AML-193 (cell line): Measurements from ENCODE around the gene CBY2.
"Not testable (repeated sequence)": the region's sequence is repeated elsewhere in the genome, so short reads cannot be mapped to it uniquely, and the experiment has no call there.

Experiments
- DNase-seq, 2 experiments: peaks; one replicate each; lab custom pipeline; 2025; lab: John Stamatoyannopoulos, UW

Gene CBY2

DNA sequence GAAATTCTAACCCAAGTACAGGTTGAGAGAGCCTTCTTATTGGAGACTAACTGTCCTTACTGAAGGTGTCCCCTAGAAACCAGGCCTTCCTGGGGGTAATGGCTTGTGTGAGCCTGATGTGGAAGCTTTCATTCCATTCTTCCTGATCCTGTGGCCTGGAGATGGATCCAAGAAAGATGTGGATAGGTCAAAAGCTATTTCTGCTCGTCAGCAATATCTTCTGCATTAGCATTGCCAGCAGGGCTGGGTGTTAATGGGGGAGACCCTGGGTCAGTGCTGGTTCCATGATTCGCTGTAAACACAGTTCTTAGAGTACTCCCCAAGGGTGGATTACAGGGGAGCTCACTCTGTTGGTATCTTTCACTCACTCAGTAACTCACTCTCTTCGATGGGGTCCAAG lies 42.9 kb downstream of the CBY2 start:
- DNase-seq, result no peak

GRCh38 chr13:45747071-45747470 lies 45.0 kb downstream of the CBY2 start:
- DNase-seq, result peak; percentile 57 to 71

DNA sequence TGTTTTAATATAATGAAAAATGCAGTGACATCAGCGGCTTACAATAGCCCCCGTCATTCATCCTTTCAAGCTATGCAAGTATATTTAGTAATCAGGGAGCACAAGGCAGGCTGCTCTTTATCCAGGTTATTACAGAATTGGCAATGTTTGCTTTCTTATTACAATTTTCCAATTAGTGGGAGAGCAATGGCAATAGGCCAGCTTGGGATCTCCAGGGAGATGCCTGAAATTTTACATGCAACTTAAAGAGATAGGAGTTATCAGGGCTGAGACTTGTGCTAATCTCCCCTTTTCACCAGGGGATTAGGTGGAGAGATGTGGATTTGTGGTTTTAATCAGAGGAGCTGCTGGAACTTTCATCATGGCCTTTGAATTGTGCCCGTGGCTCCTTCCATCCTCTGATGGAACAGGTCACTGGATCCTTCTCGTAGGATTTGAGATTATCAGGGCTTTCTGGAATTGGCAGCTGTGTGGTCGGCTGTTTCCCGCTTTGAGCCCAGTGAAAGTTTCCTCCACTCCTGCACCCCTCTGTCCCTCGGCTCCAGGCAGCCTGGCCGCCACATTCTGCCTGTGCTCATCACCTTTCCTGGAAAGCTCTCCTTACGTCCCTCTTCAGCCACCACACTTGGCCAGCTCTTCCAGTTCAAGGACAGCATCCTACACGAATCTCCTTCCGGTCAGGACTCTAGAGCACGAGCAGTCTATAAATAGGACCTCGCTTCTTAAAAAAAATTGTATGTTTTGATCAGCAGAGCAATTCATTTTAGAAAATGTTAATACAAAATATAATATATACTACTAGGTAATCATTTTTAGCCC lies 47.0 kb downstream of the CBY2 start:
- no peak for DNase-seq

DNA sequence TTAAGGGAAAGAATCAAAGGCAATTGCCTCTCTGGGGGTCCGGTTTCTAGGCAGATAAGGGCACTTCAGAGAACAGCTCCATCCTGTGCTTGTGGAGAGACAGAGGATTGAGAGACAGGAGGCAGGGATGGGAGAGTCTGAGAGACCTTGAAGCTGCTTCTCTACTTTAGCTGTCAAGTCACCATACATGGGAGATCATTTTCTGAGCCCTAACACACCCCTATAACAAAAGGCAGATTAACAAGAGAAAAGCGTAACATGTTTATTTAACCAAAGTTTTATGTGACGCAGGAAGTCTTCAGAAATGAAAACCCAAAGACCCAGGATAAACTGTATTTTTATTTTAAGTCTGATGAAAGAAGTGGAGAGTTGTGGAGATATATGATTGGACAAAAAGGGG lies 48.4 kb downstream of the CBY2 start:
- no peak for DNase-seq

DNA sequence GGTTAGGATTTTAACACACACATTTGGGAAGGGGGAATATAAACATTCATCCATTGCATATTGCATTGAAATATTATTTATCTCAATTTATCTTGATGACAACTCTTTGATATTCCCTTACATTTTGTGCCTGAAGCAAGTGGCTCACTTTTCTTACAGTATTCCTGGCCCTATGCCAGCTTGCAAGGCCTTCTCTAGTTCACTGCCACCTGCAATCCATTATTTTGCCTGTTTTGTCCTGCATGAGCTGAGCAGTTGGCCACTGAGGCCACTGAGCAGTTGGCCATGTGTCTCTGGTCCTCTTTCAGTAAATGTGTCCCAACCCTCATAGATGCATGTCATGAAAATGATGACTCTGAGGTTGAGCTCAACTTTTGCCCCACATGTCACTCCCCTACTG lies 49.8 kb downstream of the CBY2 start:
- no peak for DNase-seq

DNA sequence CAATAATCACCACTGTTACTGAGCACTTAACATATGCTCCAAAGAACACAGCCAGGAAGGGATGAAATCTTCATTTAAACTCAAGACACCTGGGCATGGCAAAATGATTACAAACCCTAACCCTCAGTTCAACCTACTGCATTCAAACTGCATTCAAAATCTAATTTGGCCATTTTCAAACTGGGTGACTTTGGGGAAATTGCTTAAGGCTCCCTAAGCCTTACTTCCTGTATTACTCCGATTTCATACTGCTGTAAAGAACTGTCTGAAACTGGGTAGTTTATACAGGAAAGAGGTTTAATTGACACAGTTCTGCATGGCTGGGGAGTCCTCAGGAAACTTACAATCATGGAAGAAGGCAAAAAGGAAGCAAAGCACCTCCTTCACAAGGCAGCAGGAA lies 50.4 kb downstream of the CBY2 start:
- DNase-seq, result peak; percentile 57 to 58

DNA sequence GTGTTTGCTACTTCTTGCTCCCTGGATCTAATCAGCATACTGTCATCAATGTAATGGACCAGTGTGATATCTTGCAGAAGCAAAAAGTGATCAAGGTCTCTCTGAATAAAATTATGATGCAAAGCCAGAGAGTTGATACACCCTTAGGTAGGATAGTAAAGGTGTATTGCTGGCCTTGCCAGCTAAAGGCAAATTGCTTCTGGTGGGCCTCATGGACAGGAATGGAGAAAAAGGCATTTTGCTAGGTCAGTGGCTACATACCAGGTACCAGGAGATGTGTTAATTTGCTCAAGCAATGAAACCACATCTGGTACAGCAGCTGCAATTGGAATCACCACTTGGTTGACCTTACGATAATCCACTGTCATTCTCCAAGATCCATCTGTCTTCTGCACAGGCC lies 54.4 kb downstream of the CBY2 start:
- not testable (repeated sequence) for DNase-seq

DNA sequence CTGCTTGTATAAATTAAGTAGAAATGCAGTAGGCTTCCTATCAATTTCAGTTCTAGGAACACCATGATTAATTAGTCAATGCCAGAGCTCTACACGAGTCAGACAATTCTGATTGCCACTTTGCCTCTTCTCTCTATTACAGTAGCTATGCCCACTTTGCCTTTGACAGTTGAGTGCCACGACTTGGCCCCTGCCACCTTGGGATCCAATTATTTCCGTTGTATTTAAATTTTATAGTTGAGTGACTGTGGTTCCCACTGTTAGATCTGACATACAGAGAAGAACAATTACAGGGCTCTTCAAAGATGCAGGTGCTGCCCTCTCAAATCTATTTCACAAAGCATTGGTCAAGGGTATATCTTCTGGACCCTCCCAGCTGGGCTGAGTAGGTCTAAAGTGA lies 55.5 kb downstream of the CBY2 start:
- not testable (repeated sequence) for DNase-seq

DNA sequence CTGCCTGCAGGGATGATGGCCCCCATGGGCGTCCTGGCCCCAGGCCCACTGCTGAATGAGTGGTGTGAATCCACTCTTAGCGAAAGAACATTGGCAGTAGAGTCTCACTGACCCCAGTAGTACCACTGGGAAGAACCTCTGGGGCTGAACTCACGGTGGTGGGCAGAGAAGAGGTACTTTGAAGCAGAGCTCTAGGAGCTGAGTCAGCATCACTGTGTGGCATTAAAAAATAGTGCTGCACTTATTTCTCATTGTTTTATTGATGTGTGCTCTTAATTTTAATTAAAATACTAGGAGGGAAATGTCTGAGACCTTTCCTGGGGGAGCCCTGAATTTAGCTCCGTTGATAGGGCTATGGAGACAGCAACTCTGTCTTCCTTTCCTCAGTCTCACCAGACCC lies 61.3 kb downstream of the CBY2 start:
- DNase-seq, result no peak
